HEK293 (cell line): ENCODE data around the gene FALEC.

Source experiments
- CTCF ChIA-PET: fragments of 350-600 bp; formaldehyde crosslinking; extraction: SDS; loops from one replicate; lab custom pipeline; 2021; ENCODE audit warnings: antibody characterized with exemption; lab: Yijun Ruan, JAX
- POLR2A ChIA-PET: fragments of 300-600 bp; formaldehyde crosslinking; extraction: SDS; loops from one replicate; lab custom pipeline; 2020; ENCODE audit warnings: antibody characterized with exemption, inconsistent platforms; lab: Yijun Ruan, JAX
- H3K27ac ChIP-seq: fragments of 200-500 bp; sonication (Bioruptor generic); 2 replicates; pipeline ENCODE4 v1.5.1; 2014; ENCODE audit warnings: low read depth, low read length, control low read depth, inconsistent platforms; ENCODE audit errors: extremely low read depth
- H3K36me3 ChIP-seq, 2 experiments: fragments of 200-500 bp in 1 of 2; sonication (Bioruptor generic) in 1 of 2; 1 replicate in 1 of 2; 2 replicates in 1 of 2; pipeline ENCODE4 v1.5.1; 2014 to 2017; ENCODE audit warnings: inconsistent platforms in 2 of 2, low read length in 2 of 2; ENCODE audit not compliant: control insufficient read depth in 2 of 2, insufficient read depth in 1 of 2
- H3K4me1 ChIP-seq: fragments of 200-500 bp; sonication (Bioruptor generic); 2 replicates; pipeline ENCODE4 v1.5.1; 2014; ENCODE audit warnings: mild to moderate bottlenecking, low read length, inconsistent platforms; ENCODE audit not compliant: control insufficient read depth, insufficient read depth
- H3K4me3 ChIP-seq: 2 replicates; pipeline ENCODE4 v1.5.1; 2011; ENCODE audit warnings: low read depth, mild to moderate bottlenecking, control low read depth, low read length, moderate library complexity
- H3K9me3 ChIP-seq: fragments of 200-500 bp; sonication (Bioruptor generic); 2 replicates; pipeline ENCODE4 v1.5.1; 2014; ENCODE audit warnings: low read depth, low read length, inconsistent platforms; ENCODE audit not compliant: control insufficient read depth, insufficient read depth
- EGR2 ChIP-seq: fragments of 450-650 bp; formaldehyde crosslinking; IDR thresholded peaks from 2 replicates; pipeline ENCODE4 v1.5.1; 2016; ENCODE audit warnings: low read depth, missing biosample characterization, missing genetic modification characterization
- HOXC10 ChIP-seq: sonication (generic); formaldehyde crosslinking; IDR thresholded peaks from 2 replicates; pipeline ENCODE4 v1.8.1; 2023; ENCODE audit warnings: mild to moderate bottlenecking, missing genetic modification reagents
- IKZF3 ChIP-seq: fragments of 450-650 bp; IDR thresholded peaks from 2 replicates; pipeline ENCODE4 v1.5.0; 2018; ENCODE audit warnings: missing biosample characterization, mild to moderate bottlenecking, missing genetic modification characterization, moderate library complexity
- PRDM2 ChIP-seq: fragments of 450-650 bp; formaldehyde crosslinking; IDR thresholded peaks from 2 replicates; pipeline ENCODE4 v1.5.1; 2016; ENCODE audit warnings: missing biosample characterization, missing genetic modification characterization, borderline replicate concordance
- SCRT1 ChIP-seq: fragments of 450-650 bp; formaldehyde crosslinking; IDR thresholded peaks from 2 replicates; pipeline ENCODE4 v1.5.1; 2016; ENCODE audit warnings: missing biosample characterization, missing genetic modification characterization, borderline replicate concordance
- SCRT2 ChIP-seq: fragments of 450-650 bp; formaldehyde crosslinking; IDR thresholded peaks from 2 replicates; pipeline ENCODE4 v1.5.1; 2016; ENCODE audit warnings: missing biosample characterization, missing genetic modification characterization
- SP2 ChIP-seq: fragments of 450-650 bp; formaldehyde crosslinking; IDR thresholded peaks from 2 replicates; pipeline ENCODE4 v1.5.1; 2016; ENCODE audit warnings: missing biosample characterization, missing genetic modification characterization
- ZBTB11 ChIP-seq: fragments of 450-650 bp; formaldehyde crosslinking; conservative IDR thresholded peaks from 2 replicates; pipeline ENCODE4 v1.5.1; 2016; ENCODE audit warnings: low read depth, missing biosample characterization, missing genetic modification characterization
- ZNF138 ChIP-seq: fragments of 450-650 bp; formaldehyde crosslinking; IDR thresholded peaks from 2 replicates; pipeline ENCODE4 v1.5.1; 2016; ENCODE audit warnings: missing biosample characterization, missing genetic modification characterization, borderline replicate concordance
- ZNF2 ChIP-seq: fragments of 450-650 bp; formaldehyde crosslinking; IDR thresholded peaks from 2 replicates; pipeline ENCODE4 v1.5.1; 2016; ENCODE audit warnings: missing biosample characterization, missing genetic modification characterization
- ZNF23 ChIP-seq: fragments of 450-650 bp; formaldehyde crosslinking; IDR thresholded peaks from 2 replicates; pipeline ENCODE4 v1.5.1; 2016; ENCODE audit warnings: missing biosample characterization, missing genetic modification characterization, borderline replicate concordance
- ZNF391 ChIP-seq: fragments of 450-650 bp; formaldehyde crosslinking; IDR thresholded peaks from 2 replicates; pipeline ENCODE4 v1.5.1; 2016; ENCODE audit warnings: low read depth, missing biosample characterization, missing genetic modification characterization, borderline replicate concordance
- ZNF423 ChIP-seq: fragments of 450-650 bp; formaldehyde crosslinking; IDR thresholded peaks from 2 replicates; pipeline ENCODE4 v1.5.1; 2016; ENCODE audit warnings: missing biosample characterization, missing genetic modification characterization
- ZNF433 ChIP-seq: fragments of 450-650 bp; formaldehyde crosslinking; IDR thresholded peaks from 2 replicates; pipeline ENCODE4 v1.5.1; 2016; ENCODE audit warnings: missing biosample characterization, missing genetic modification characterization, low read depth
- ZNF544 ChIP-seq: fragments of 450-650 bp; formaldehyde crosslinking; IDR thresholded peaks from 2 replicates; pipeline ENCODE4 v1.5.0; 2017; ENCODE audit warnings: missing biosample characterization, missing genetic modification characterization
- ZNF610 ChIP-seq: fragments of 450-650 bp; formaldehyde crosslinking; IDR thresholded peaks from 2 replicates; pipeline ENCODE4 v1.5.1; 2016; ENCODE audit warnings: missing biosample characterization, missing genetic modification characterization, borderline replicate concordance
- ZNF623 ChIP-seq: fragments of 450-650 bp; formaldehyde crosslinking; IDR thresholded peaks from 2 replicates; pipeline ENCODE4 v1.5.1; 2016; ENCODE audit warnings: missing biosample characterization, missing genetic modification characterization
- ZNF660 ChIP-seq: fragments of 450-650 bp; IDR thresholded peaks from 2 replicates; pipeline ENCODE4 v1.5.1; 2018; ENCODE audit warnings: missing biosample characterization, mild to moderate bottlenecking, missing genetic modification characterization
- ZNF777 ChIP-seq: fragments of 450-650 bp; formaldehyde crosslinking; IDR thresholded peaks from 2 replicates; pipeline ENCODE4 v1.5.1; 2017; ENCODE audit warnings: missing biosample characterization, missing genetic modification characterization, borderline replicate concordance
- TF ChIP-seq, protein P1 (sequence below): fragments of 450-650 bp; formaldehyde crosslinking; IDR thresholded peaks from 2 replicates; pipeline ENCODE4 v1.5.1; 2016; ENCODE audit warnings: missing biosample characterization, missing genetic modification characterization
- TF ChIP-seq, protein P2 (sequence below): fragments of 450-650 bp; formaldehyde crosslinking; IDR thresholded peaks from 2 replicates; pipeline ENCODE4 v1.5.1; 2016; ENCODE audit warnings: missing biosample characterization, missing genetic modification characterization

The FALEC gene

DNA sequence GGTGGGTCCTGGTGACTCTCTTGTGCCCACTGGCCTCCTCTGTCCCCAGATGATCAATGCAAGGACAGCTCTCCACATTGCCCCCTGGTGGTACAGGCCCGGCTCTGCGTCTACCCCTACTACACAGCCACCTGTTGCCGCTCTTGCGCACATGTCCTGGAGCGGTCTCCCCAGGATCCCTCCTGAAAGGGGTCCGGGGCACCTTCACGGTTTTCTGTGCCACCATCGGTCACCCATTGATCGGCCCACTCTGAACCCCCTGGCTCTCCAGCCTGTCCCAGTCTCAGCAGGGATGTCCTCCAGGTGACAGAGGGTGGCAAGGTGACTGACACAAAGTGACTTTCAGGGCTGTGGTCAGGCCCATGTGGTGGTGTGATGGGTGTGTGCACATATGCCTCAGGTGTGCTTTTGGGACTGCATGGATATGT lies 44.5 kb downstream of the FALEC start:
- Histone ChIP-seq H3K4me3 (no peak overlapping the region), H3K27ac (no peak overlapping the region), H3K36me3 (peaks cover 0 to 6% of the 10 kb centered on the region in 2 experiments; a peak in 1 of 3 replicates), H3K9me3 (no peaks in the 10 kb centered on the region), H3K4me1 (peaks cover 21% of the 10 kb centered on the region)
- CTCF ChIA-PET, result interaction anchor here (0.6 to 5.1 kb wide), 37 partner anchors 12 to 1631 kb away, joined by 3 to 135 read pairs (median 5); partner anchors contain the start of genes ADAMTSL4, ENSA, FALEC and MCL1
- POLR2A ChIA-PET, result interaction anchor here (0.8 to 8.8 kb wide), 7 partner anchors 9 to 196 kb away, joined by 3 to 272 read pairs (median 4); partner anchors contain the start of genes ENSA, MCL1 and RPRD2
- TF ChIP-seq PRDM2 (tag by site-specific recombination), result no peak
- no peak for TF ChIP-seq SP2
- no peak for TF ChIP-seq IKZF3 (tag by site-specific recombination)
- TF ChIP-seq ZNF23 (tag by site-specific recombination), result no peak
- 0 out of 2 replicates have a peak, but pooled peaks have one; percentile 57 for TF ChIP-seq ZNF610
- TF ChIP-seq ZNF660 (tag by site-specific recombination), result no peak
- TF ChIP-seq, protein P1, sequence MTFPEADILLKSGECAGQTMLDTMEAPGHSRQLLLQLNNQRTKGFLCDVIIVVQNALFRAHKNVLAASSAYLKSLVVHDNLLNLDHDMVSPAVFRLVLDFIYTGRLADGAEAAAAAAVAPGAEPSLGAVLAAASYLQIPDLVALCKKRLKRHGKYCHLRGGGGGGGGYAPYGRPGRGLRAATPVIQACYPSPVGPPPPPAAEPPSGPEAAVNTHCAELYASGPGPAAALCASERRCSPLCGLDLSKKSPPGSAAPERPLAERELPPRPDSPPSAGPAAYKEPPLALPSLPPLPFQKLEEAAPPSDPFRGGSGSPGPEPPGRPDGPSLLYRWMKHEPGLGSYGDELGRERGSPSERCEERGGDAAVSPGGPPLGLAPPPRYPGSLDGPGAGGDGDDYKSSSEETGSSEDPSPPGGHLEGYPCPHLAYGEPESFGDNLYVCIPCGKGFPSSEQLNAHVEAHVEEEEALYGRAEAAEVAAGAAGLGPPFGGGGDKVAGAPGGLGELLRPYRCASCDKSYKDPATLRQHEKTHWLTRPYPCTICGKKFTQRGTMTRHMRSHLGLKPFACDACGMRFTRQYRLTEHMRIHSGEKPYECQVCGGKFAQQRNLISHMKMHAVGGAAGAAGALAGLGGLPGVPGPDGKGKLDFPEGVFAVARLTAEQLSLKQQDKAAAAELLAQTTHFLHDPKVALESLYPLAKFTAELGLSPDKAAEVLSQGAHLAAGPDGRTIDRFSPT, result 0 out of 2 replicates have a peak, but pooled peaks have one; percentile 32
- no peak for TF ChIP-seq ZNF623
- TF ChIP-seq SCRT2, result peak; percentile 100
- no peak for TF ChIP-seq ZNF391 (tag by site-specific recombination)
- TF ChIP-seq, protein P2, sequence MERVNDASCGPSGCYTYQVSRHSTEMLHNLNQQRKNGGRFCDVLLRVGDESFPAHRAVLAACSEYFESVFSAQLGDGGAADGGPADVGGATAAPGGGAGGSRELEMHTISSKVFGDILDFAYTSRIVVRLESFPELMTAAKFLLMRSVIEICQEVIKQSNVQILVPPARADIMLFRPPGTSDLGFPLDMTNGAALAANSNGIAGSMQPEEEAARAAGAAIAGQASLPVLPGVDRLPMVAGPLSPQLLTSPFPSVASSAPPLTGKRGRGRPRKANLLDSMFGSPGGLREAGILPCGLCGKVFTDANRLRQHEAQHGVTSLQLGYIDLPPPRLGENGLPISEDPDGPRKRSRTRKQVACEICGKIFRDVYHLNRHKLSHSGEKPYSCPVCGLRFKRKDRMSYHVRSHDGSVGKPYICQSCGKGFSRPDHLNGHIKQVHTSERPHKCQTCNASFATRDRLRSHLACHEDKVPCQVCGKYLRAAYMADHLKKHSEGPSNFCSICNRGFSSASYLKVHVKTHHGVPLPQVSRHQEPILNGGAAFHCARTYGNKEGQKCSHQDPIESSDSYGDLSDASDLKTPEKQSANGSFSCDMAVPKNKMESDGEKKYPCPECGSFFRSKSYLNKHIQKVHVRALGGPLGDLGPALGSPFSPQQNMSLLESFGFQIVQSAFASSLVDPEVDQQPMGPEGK (tag by site-specific recombination), result no peak
- TF ChIP-seq SCRT1 (tag by site-specific recombination), result peak; percentile 100
- no peak for TF ChIP-seq ZNF433
- no peak for TF ChIP-seq ZNF544 (tag by site-specific recombination)
- TF ChIP-seq ZNF138, result no peak
- TF ChIP-seq HOXC10 (CRISPR knock-in tag), result no peak
- TF ChIP-seq ZNF2, result peak; percentile 81
- TF ChIP-seq EGR2 (tag by site-specific recombination), result no peak
- TF ChIP-seq ZNF423 (tag by site-specific recombination), result no peak
- TF ChIP-seq ZNF777 (tag by site-specific recombination), result no peak
- TF ChIP-seq ZBTB11, result no peak
